ENCODE data around the gene GGT6.

DNA sequence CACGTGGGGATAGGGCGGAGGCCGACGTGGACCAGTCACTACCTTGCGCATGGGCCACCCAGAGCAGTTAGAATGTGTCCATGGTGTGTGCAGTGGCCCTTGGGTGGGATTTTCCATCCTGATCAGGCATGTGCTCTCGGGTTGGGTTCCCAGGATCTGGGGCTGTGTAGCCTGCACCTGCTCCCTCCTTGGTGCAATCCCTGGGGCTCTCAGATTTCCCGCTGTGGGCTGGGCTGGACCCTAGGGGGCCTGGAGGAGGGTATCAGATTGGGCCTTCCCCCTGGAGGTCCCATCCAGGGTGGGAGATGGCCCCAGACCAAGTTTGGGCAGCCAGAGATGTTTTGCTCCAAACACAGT, 25.2 kb upstream of the GGT6 start:
- TF ChIP-seq POLR2AphosphoS5 (IDR thresholded peaks at IDR 0.05) (no peak), POLR2A (IDR thresholded peaks at IDR 0.05) (no peak), EP300 (IDR thresholded peaks at IDR 0.05) (no peak)
- TF ChIP-seq, protein P1, sequence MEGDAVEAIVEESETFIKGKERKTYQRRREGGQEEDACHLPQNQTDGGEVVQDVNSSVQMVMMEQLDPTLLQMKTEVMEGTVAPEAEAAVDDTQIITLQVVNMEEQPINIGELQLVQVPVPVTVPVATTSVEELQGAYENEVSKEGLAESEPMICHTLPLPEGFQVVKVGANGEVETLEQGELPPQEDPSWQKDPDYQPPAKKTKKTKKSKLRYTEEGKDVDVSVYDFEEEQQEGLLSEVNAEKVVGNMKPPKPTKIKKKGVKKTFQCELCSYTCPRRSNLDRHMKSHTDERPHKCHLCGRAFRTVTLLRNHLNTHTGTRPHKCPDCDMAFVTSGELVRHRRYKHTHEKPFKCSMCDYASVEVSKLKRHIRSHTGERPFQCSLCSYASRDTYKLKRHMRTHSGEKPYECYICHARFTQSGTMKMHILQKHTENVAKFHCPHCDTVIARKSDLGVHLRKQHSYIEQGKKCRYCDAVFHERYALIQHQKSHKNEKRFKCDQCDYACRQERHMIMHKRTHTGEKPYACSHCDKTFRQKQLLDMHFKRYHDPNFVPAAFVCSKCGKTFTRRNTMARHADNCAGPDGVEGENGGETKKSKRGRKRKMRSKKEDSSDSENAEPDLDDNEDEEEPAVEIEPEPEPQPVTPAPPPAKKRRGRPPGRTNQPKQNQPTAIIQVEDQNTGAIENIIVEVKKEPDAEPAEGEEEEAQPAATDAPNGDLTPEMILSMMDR (IDR thresholded peaks at IDR 0.05) = no peak
